Cortex of kidney (tissue), 1 donor: ENCODE data around the gene LIG1.
"Not testable (repeated sequence)": the region's sequence is repeated elsewhere in the genome, so short reads cannot be mapped to it uniquely, and the experiment has no call there.

Experiments
- DNase-seq: peaks from one replicate; lab custom pipeline; 2025; lab: John Stamatoyannopoulos, UW

Gene LIG1

GRCh38 chr19:48121909-48122371 lies 48.2 kb downstream of the LIG1 start:
- DNase-seq = no peak

GRCh38 chr19:48121066-48121465 lies 49.1 kb downstream of the LIG1 start:
- no peak for DNase-seq

- no peak for DNase-seq
Observed at GRCh38 chr19:48120505-48120904, 49.6 kb downstream of the LIG1 start.

- DNase-seq = no peak
Observed at GRCh38 chr19:48118131-48118517, 52.0 kb downstream of the LIG1 start.

GRCh38 chr19:48117515-48118130 lies 52.5 kb downstream of the LIG1 start:
- no peak for DNase-seq

- DNase-seq = no peak
Observed at GRCh38 chr19:48113190-48113917, 56.8 kb downstream of the LIG1 start.

- DNase-seq = no peak
Observed at GRCh38 chr19:48111280-48111679, 58.9 kb downstream of the LIG1 start.

- DNase-seq = no peak
Observed at GRCh38 chr19:48110350-48110966, 59.7 kb downstream of the LIG1 start, which contains the start of gene PLA2G4C. Gene PLA2G4C, minus strand, starts transcription at chr19:48110817. Its CDS starts 4,288 bp downstream, at chr19:48106529.

GRCh38 chr19:48108997-48109782 lies 61.0 kb downstream of the LIG1 start:
- no peak for DNase-seq

GRCh38 chr19:48103922-48104321 lies 66.2 kb downstream of the LIG1 start:
- DNase-seq = no peak

GRCh38 chr19:48102870-48103751 lies 67.0 kb downstream of the LIG1 start:
- no peak for DNase-seq

- no peak for DNase-seq
Observed at GRCh38 chr19:48095612-48096175, 74.5 kb downstream of the LIG1 start.

GRCh38 chr19:48094855-48095203 lies 75.3 kb downstream of the LIG1 start:
- DNase-seq = no peak

- DNase-seq = no peak
Observed at GRCh38 chr19:48094129-48094854, 75.9 kb downstream of the LIG1 start.

GRCh38 chr19:48091111-48091718 lies 78.9 kb downstream of the LIG1 start:
- DNase-seq = not testable (repeated sequence)

- DNase-seq = no peak
Observed at GRCh38 chr19:48090281-48090802, 79.8 kb downstream of the LIG1 start.

- DNase-seq = not testable (repeated sequence)
Observed at GRCh38 chr19:48088991-48089390, 81.2 kb downstream of the LIG1 start.

- DNase-seq = no peak
Observed at GRCh38 chr19:48085904-48086864, 84.0 kb downstream of the LIG1 start.
